HK-2 (cell line): Measurements from ENCODE around the gene PFKFB2.

ENCODE experiments used
- DNase-seq: peaks from one replicate; pipeline ENCODE4 v3.0.0-alpha.2; 2018; ENCODE audit not compliant: unreplicated experiment

PFKFB2 gene

GRCh38 chr1:207088701-207089626, 35.9 kb downstream of the PFKFB2 start, which contains the start of gene C4BPB:
Gene C4BPB (plus strand): TSS chr1:207088860. CDS start chr1:207089532, 672 bp downstream.
- no peak for DNase-seq

- DNase-seq = no peak
These were observed 36.7 kb downstream of the PFKFB2 start for GRCh38 chr1:207089627-207090355.

DNA sequence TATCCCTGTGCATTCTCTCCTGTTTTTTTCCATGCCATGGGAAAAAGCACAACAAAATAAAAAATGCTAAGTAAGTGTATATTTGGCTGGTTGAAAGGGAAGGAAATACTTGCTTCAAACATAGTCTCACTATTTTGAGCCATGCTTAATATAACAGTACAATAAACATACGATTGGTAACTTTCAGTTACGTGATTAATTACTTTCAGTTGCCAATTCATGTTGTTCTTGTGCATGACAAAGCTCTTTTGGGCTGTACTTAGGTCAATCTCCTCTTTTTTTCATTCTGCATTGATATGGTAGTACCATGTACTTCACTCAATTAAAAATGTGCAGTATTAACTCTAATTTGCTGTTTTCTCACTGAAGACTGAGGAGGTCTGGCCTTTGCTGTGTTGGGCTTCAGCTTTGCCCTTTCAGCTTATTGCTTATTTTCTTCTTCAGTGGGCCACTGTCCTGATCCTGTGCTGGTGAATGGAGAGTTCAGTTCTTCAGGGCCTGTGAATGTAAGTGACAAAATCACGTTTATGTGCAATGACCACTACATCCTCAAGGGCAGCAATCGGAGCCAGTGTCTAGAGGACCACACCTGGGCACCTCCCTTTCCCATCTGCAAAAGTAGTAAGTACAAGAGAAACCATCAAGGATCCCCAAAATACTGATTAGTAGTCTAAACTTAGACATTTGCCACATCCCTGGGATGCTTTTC, 38.3 kb downstream of the PFKFB2 start:
- DNase-seq = no peak

- DNase-seq = no peak
These were observed 40.9 kb downstream of the PFKFB2 start for GRCh38 chr1:207093944-207094343.

- DNase-seq = no peak
These were observed 44.8 kb downstream of the PFKFB2 start for GRCh38 chr1:207097871-207098324.

DNA sequence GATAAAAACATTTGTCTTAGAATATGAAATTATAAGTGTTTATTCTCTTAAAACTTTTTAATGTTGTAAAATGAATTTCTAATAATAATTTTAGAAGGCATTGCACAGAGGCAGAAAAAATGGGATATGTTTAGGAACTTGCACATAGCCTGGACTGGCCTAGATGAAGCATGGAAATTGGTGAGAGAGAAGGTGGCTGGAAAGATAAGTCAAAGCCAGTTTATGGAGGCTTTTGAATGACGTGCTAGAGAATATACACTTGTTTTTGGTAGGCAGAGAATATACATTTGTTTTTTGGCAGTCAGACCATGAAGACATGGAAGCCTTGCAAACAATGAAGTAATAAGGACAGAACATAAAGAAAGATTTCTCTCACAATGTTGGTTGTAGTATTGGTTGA, 48.6 kb downstream of the PFKFB2 start:
- no peak for DNase-seq

- DNase-seq = no peak
These were observed 49.1 kb downstream of the PFKFB2 start for GRCh38 chr1:207102146-207102545.

DNA sequence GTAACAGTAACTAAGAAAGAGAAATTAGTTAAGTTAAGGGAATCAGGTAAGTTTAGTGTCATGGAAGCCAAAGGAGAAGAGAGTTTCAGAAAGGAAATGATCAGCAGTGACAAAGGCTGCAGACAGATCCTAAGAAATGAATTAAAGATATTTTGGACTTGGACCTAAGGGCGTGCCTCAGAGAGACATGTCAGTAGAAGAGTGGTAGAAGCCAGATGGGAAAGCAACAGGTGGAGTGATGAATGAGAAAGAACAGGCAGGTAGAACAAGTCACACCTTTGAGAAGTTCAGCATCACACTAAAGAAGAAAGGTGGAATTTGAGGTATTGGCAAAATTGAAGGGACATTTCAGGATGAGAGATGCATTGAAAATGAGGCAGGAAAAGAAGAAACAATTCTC, 49.6 kb downstream of the PFKFB2 start:
- DNase-seq = no peak

DNA sequence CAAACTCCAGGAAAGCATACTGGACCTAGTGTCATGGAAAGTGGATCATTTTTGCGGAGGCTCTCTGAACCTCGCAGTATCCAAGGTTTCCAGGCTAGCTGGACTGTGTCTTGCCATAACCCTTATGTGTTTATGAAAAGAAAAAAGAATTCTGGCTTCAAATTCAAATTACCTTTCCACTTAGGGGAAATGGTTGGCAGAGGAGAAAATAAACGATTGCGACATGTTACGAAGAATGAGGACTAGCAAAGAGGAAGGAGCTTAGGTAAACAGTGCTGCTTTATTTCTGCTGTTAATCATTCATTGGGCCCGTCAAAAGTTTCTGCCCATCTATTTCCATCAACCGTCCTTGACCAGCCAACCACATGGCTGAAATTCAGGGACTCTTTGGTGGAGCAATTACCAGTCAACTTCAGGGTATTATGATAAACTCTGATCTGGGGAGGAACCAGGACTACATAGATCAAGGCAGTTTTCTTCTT, 50.9 kb downstream of the PFKFB2 start, which contains the start of gene C4BPA:
C4BPA (plus strand) TSS at position 342 of the 482 bp plus-strand sequence. CDS start 8,793 bp downstream, outside the sequence.
- DNase-seq = no peak

GRCh38 chr1:207109004-207109403, 55.9 kb downstream of the PFKFB2 start:
- DNase-seq = no peak

DNA sequence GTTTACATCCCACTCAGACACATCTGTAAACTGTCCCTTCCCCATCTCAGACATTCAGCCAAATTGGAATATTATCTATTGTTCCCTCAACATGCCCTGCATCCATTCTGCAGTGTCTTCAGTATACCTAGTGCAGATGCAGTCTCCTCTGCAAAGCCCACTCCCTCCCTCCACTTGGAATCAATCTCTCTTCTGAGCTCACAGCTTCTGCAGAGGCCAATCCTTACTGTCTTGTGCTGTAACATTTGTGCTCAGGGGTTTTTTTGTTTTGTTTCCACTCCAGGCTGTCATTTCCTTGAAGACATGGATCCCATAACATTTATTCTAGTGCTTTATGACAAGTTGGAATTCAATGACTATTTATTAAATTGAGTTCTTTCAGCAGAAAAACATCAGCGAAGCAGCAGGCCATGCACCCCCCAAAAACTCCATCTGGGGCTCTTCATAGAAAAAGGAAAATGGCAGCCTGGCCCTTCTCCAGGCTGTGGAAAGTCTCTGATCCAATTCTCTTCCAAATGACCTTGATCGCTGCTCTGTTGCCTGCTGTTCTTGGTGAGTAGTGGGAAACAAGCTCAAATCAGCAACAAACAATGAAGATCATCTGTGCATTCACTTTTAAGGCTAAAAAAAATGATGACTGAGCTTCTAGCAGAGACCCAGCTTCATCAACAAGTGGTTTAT, 59.7 kb downstream of the PFKFB2 start:
- no peak for DNase-seq

GRCh38 chr1:207115269-207115668, 62.2 kb downstream of the PFKFB2 start:
- no peak for DNase-seq

DNA sequence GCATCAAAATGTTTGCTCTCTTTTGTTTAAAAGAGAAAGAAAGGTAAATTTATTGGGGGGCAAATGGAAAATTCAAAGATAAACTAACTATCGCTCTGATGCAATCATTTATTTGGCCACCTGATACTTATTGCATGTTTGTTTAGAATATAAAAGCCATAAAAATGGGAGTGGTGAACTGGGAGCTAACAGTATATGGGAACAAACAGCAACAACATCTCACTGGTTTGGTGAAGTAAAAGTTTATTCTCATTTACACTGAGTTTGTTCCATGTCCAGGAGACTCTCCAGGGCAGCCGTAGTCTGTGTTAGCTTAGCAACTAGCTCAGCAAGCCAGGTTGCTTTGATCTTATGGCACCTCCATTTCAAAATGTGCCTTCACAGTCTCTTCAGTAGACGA, 71.3 kb downstream of the PFKFB2 start:
- no peak for DNase-seq

- DNase-seq = no peak
These were observed 75.4 kb downstream of the PFKFB2 start for GRCh38 chr1:207128336-207128921.

DNA sequence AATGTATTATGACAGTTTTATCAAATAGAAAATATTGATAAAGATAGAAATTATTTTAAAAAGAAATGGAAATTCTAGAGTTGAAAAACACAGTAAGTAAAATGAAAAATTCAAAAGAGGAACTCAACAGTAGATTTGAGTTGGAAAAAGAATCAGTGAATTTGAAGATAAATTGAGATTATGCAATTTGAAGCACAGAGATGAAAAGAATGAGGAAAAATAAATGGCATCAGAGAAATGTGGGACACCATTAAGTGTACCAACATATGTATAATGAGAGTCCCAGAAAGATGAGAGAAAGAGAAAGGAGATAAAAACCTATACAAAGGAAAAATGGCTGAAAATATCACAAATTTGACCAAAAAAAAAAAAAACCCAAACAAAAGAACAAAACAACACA, 76.0 kb downstream of the PFKFB2 start:
- no peak for DNase-seq
